Measurements from ENCODE around the gene IFNA2.
"Not testable (repeated sequence)": the region's sequence is repeated elsewhere in the genome, so short reads cannot be mapped to it uniquely, and the experiment has no call there.

The IFNA2 gene

GRCh38 chr9:21385131-21385670 is at the start of gene IFNA2:
Gene IFNA2, minus strand, starts transcription at chr9:21385398. Its CDS starts 69 bp downstream, at chr9:21385329.
- no peak for DNase-seq (ENCODE audit: low read depth in 2 of 2)

- not testable (repeated sequence) for DNase-seq (ENCODE audit: low read depth in 2 of 2)
These were observed 49.8 kb upstream of the IFNA2 start for GRCh38 chr9:21435015-21435383.

GRCh38 chr9:21434202-21435014 is 49.2 kb upstream of the IFNA2 start:
- no peak for DNase-seq (ENCODE audit: low read depth in 2 of 2)

DNA sequence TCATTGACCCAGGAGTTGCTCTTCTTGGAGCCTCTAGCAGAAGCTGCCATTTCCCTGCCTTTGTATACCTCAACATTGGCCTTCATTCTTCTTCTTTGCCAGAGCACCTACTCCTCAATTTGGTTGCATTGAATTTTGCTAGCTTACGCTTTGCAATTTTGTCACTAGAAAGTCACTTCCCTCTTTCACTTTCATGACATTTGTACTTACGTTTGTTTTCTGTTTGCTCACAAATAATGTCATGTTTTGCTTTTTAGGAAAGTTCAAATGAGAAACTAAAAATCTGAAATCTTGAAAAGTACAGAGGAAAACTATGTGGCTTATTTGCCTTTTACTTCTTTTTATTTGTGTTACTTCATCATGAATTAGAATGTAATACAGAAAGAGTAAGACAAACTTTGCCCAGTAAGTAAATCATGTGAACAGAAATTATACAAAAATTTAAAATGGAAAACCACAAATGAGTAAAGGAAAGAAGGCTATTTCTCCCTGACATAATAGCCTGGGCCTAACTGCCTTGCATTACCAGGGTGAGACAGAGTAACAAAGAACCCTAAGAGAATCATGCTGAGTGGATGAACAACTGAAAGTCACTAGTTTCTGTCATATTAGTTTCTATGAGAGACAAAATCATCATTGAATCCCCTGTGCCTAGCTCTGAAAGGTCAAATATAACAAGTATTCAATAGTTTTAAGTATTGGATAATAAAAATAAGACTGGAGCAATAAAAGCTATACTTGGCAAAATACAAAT is 47.7 kb upstream of the IFNA2 start:
- DNase-seq (ENCODE audit: low read depth in 2 of 2), result no peak

DNA sequence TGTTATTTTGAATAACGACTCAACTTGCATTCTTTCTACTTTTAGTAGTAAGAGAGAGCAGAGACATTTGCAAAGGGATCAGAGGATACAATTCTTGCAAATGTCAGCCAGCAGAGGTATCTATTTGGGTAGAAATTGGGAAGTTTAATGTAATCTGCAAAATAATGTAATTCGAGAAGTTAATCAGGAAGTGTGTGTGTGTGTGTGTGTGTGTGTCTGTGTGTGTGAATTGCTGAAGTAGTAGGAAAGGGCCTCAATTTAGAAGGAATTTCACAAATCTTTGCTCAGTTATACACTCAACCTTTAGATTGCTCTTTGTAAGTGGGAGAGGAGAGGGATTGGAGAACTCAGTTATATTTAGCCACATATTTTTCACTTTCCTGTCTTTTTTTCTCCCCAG is 44.0 kb upstream of the IFNA2 start:
- DNase-seq (ENCODE audit: low read depth in 2 of 2), result no peak

DNA sequence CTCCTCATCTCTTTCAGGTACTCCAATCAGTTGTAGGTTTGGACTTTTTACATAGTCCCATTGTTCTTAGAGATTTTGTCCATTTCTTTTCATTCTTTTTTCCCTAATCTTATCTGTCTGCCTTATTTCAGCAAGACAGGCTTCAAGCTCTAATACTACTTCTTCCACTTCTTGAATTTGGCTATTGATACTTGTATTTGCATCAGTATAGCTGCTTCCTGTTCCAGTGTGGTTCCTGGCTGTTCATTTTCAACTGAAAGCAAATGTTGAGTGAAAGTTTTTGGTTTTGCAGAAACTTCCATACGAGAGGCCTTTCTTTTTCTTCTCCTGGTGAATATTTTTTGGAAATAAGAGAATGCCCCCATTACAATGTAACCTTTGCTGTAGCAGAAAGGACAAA is 43.0 kb upstream of the IFNA2 start:
- DNase-seq (ENCODE audit: low read depth in 2 of 2), result no peak

DNA sequence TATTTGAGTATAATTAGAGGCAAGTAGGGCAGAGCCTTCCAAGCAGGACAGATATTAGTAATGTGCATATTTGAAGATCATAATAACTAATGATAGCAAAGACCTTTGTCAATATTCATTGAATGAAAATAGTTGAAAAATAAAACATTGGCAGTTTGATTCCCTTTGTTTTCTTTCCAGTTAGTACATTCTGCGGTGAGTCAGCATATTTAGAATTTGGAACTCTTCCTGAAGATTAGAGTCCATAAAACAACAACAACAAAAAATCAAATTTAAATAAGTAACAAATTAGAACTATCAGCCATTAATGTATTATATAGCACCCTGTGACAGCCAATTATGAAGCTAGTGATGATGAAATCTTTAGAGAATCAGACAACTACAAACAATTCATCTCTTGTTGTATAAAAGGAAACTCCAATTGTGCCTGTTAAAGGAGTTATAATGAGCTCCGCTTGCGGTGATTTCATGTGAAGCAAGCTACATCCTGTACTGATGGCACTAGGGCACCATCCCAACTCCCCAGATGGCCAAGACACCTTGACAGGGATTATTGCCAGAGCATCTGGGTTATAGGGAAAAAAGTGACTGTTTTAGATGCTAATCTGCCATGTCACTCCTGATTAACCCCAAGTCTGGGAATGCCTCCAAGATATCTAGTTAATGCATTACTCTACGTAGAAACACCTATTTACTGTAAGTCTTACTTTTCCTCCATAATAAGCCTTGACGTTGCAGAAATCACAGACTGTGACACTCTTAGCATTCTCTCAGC is 30.5 kb upstream of the IFNA2 start:
- no peak for DNase-seq (ENCODE audit: low read depth in 2 of 2)

DNA sequence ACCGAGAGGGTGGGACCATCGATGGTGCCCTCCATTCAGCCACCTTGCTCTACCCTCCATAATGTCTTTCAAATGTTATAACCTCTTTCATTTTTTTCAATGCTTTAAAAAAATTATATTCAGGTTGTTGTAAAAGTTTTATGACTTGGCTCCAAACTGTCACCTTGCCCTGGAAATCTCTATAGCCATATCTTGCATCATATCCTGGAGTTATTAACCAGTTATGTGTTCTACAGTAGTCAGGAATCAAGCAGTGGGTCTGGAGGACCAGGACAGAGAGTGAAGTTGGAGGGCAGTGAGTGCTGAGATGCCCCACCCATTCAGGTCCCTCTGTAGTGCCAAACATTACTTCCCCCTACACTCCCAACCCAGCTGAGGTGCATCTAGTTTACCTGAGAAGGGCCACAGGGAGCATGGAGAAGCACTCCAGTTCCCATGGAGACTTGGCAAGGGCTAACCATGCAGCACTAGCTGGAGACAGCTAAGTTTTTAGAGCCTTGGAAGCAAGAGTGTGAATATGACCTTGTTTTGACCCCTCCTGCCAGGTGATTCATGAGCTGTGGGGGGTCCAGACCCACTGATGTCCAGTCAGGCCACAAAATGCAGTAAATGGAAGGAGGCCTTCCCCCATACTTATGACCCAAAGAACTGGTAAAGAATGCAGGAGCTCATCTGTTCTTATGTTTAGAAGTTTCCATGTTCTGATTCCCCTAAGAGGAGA is 29.2 kb upstream of the IFNA2 start:
- no peak for DNase-seq (ENCODE audit: low read depth in 2 of 2)

- no peak for DNase-seq (ENCODE audit: low read depth in 2 of 2)
These were observed 28.4 kb upstream of the IFNA2 start for GRCh38 chr9:21413624-21414023.

- no peak for DNase-seq (ENCODE audit: low read depth in 2 of 2)
These were observed 28.0 kb upstream of the IFNA2 start for GRCh38 chr9:21413151-21413550.

DNA sequence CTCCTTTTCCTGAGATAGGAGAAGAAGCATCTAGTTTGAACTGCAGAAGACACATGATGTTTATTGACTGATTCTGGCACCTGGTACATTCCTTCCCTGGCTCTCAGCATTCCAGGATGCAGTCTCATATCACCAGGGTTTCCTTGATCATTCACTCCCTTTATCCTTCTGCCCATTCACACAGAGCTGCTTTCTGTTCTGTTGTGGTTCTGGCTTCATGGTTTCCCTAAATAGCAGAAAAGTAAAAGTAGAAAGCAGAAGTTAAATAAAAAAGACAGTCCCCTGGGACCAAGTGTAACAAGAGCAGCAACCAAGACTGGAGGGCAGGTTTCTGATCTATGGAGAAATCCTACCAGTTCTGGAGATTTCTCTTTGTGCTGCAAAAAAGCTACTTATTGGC is 26.9 kb upstream of the IFNA2 start:
- no peak for DNase-seq (ENCODE audit: low read depth in 2 of 2)

DNA sequence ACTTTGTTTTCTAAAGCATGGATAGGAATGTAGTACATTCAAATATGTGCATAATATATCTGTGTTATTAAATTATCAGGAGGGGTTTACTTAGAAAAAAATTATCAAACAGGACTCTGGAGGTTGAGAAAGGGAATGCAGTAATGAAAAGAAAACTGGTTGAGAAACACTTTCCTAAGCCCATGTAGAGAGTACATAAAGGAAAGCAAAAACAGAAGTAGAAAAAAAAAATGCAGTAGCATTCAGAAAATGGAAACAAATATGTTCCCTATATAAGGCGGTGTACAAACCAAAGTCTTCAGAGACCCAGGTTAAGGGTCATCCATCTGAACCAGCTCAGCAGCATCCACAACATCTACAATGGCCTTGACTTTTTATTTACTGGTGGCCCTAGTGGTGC is 23.6 kb upstream of the IFNA2 start, which contains the start of gene IFNA8:
TSS of gene IFNA8 (plus strand) at position 301 of the 400 bp plus-strand sequence. CDS start at position 361, 60 bp downstream.
- no peak for DNase-seq (ENCODE audit: low read depth in 2 of 2)

GRCh38 chr9:21404146-21404545 is 18.9 kb upstream of the IFNA2 start:
- DNase-seq (ENCODE audit: low read depth in 2 of 2), result no peak

GRCh38 chr9:21402386-21403251 is 17.4 kb upstream of the IFNA2 start:
- no peak for DNase-seq (ENCODE audit: low read depth in 2 of 2)

- no peak for DNase-seq (ENCODE audit: low read depth in 2 of 2)
These were observed 14.8 kb upstream of the IFNA2 start for GRCh38 chr9:21399956-21400355.

- DNase-seq (ENCODE audit: low read depth in 2 of 2), result no peak
These were observed 13.8 kb upstream of the IFNA2 start for GRCh38 chr9:21398955-21399489.

DNA sequence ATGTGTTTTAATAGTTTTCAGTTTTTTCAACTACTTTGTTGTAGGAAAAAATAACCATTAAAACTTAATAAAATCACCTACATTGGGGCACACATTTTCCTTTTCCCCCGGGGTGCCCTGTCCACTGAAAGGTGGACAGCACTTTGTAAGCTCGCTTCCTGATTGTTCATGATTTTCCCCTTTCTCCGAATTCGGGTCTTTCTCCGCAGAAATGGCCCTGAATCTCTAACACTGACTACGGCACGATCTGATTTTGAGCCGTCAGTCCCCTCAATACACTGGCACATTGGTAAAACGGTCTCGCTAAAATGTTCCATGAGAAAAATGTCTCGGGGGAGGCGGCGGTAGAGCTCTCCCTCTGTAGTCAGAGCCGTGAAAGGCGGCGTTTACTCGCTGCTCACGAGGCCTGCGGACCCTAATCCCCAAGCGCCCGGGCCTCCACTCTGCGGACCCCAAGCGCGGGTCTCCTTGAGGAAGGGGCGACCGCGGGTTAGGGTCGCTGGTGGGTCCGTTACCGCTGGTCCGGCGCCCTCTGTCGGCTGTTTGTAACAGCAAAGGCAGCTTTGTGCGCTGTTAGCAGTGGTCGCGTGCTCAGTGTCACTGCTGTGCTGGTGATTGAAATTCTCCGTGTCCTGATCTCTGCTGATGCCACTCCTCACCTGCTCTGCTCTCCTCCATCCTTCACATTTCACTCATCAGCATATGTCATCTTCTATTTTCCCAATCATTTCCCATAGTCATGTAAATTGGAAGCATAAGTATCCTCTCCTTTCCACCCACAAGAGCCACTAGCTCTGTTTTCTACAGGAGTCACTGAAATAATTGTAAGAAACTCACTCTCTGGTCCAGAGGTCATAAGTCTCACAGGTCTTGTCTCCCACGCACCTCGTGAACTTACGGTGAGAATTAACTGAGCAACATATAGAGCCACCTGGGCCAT is 10.8 kb upstream of the IFNA2 start:
- DNase-seq (ENCODE audit: low read depth in 2 of 2), result peak; percentile 8 to 45

- no peak for DNase-seq (ENCODE audit: low read depth in 2 of 2)
These were observed 7.1 kb upstream of the IFNA2 start for GRCh38 chr9:21392270-21392669.

GRCh38 chr9:21383627-21384026 is 1.6 kb downstream of the IFNA2 start:
- DNase-seq (ENCODE audit: low read depth in 2 of 2), result no peak
